Neural crest cell (in vitro differentiated cells): ENCODE data around the gene SLC6A13. TPM values are rescaled to one million over a fixed set of nuclear protein-coding genes. Genes with fewer than 3 reads are reported as not detected.

Source experiments
- DNase-seq: peaks from one replicate; pipeline ENCODE4 v3.0.0; 2021; ENCODE audit warnings: low read depth, mixed read lengths, low spot score
- H3K27ac Mint-ChIP-seq: one replicate; pipeline ENCODE4 v1.8.0; 2021; ENCODE audit warnings: mild to moderate bottlenecking, mixed read lengths; ENCODE audit not compliant: unreplicated experiment
- H3K27me3 Mint-ChIP-seq: 2 replicates; pipeline ENCODE4 v1.8.0; 2021; ENCODE audit warnings: low read depth, mild to moderate bottlenecking, mixed read lengths
- H3K36me3 Mint-ChIP-seq: 2 replicates; pipeline ENCODE4 v1.8.0; 2021; ENCODE audit warnings: low read depth, mild to moderate bottlenecking, mixed read lengths
- H3K4me1 Mint-ChIP-seq: 2 replicates; pipeline ENCODE4 v1.8.0; 2021; ENCODE audit warnings: mixed read lengths
- H3K4me3 Mint-ChIP-seq: one replicate; pipeline ENCODE4 v1.8.0; 2021; ENCODE audit warnings: mild to moderate bottlenecking, mixed read lengths
- H3K9me3 Mint-ChIP-seq: 2 replicates; pipeline ENCODE4 v1.8.0; 2021; ENCODE audit warnings: mixed read lengths
- CTCF ChIP-seq: fragments of 200-600 bp; sonication (generic); conservative IDR thresholded peaks from 2 replicates; pipeline ENCODE4 v1.5.0; 2021; ENCODE audit warnings: antibody characterized with exemption, mild to moderate bottlenecking
- total RNA-seq: library from RNA; stranded (reverse); gene quantifications from 2 replicates; pipeline ENCODE4 v1.2.1, GENCODE V29; 2021

Gene SLC6A13
- total RNA-seq, 1 donor from 2014 or later, result 0.30 TPM

- Mint-ChIP-seq H3K27me3 (peaks cover 47% of the 10 kb centered on the region), H3K27ac (no peak overlapping the region), H3K4me1 (peaks cover 14% of the 10 kb centered on the region), H3K4me3 (no peak overlapping the region), H3K36me3 (no peaks in the 10 kb centered on the region), H3K9me3 (no peaks in the 10 kb centered on the region)
- TF ChIP-seq CTCF, result no peak
- DNase-seq, result no peak
These were observed 65.3 kb downstream of the SLC6A13 start for GRCh38 chr12:197347-197746.

GRCh38 chr12:196436-196835 lies 66.2 kb downstream of the SLC6A13 start:
- Mint-ChIP-seq H3K4me3 (no peak overlapping the region), H3K27me3 (peaks cover 41% of the 10 kb centered on the region), H3K4me1 (peaks cover 16% of the 10 kb centered on the region), H3K27ac (no peak overlapping the region), H3K9me3 (no peaks in the 10 kb centered on the region), H3K36me3 (no peaks in the 10 kb centered on the region)
- no peak for DNase-seq
- no peak for TF ChIP-seq CTCF

- TF ChIP-seq CTCF, result no peak
- DNase-seq, result no peak
- Mint-ChIP-seq H3K36me3 (no peaks in the 10 kb centered on the region), H3K27me3 (peaks cover 36% of the 10 kb centered on the region), H3K9me3 (no peaks in the 10 kb centered on the region), H3K4me3 (no peak overlapping the region), H3K4me1 (peaks cover 16% of the 10 kb centered on the region), H3K27ac (no peak overlapping the region)
These were observed 66.7 kb downstream of the SLC6A13 start for GRCh38 chr12:195951-196350.

GRCh38 chr12:195156-195555 lies 67.5 kb downstream of the SLC6A13 start:
- no peak for TF ChIP-seq CTCF
- H3K36me3 Mint-ChIP-seq, result no peaks in the 10 kb centered on the region
- no peak overlapping the region for H3K27ac Mint-ChIP-seq
- H3K9me3 Mint-ChIP-seq, result no peaks in the 10 kb centered on the region
- H3K4me1 Mint-ChIP-seq, result peaks cover 16% of the 10 kb centered on the region
- DNase-seq, result no peak
- peaks cover 30% of the 10 kb centered on the region for H3K27me3 Mint-ChIP-seq
- no peak overlapping the region for H3K4me3 Mint-ChIP-seq

- TF ChIP-seq CTCF, result no peak
- no peak overlapping the region for H3K27ac Mint-ChIP-seq
- no peak for DNase-seq
- no peaks in the 10 kb centered on the region for H3K36me3 Mint-ChIP-seq
- no peak overlapping the region for H3K4me3 Mint-ChIP-seq
- H3K4me1 Mint-ChIP-seq, result peaks cover 11% of the 10 kb centered on the region
- peaks cover 29% of the 10 kb centered on the region for H3K27me3 Mint-ChIP-seq
- H3K9me3 Mint-ChIP-seq, result no peaks in the 10 kb centered on the region
These were observed 68.4 kb downstream of the SLC6A13 start for GRCh38 chr12:194276-194675.

- no peak for TF ChIP-seq CTCF
- peaks cover 15% of the 10 kb centered on the region for H3K4me1 Mint-ChIP-seq
- H3K4me3 Mint-ChIP-seq, result no peak overlapping the region
These were observed 69.4 kb downstream of the SLC6A13 start for GRCh38 chr12:193261-193660.

More at GRCh38 chr12:193261-193660, 69.4 kb downstream of the SLC6A13 start:
- no peak for DNase-seq
- Mint-ChIP-seq H3K9me3 (no peaks in the 10 kb centered on the region), H3K27me3 (peaks cover 26% of the 10 kb centered on the region), H3K36me3 (no peaks in the 10 kb centered on the region), H3K27ac (no peak overlapping the region)
